OCI-LY1 (cell line): ENCODE results near the gene LZTFL1.

ENCODE experiments used
- H2AFZ ChIP-seq: fragments of 200-600 bp; sonication (generic), shearing (Covaris generic); 2 replicates; pipeline ENCODE4 v1.6.0; 2014; ENCODE audit warnings: antibody characterized with exemption, mild to moderate bottlenecking, low read length
- H3F3A ChIP-seq: fragments of 200-600 bp; sonication (generic), shearing (Covaris generic); 2 replicates; pipeline ENCODE4 v1.6.0; 2014; ENCODE audit warnings: mild to moderate bottlenecking, antibody characterized with exemption, low read length, moderate library complexity; ENCODE audit not compliant: insufficient read depth
- H3K27ac ChIP-seq: fragments of 200-600 bp; sonication (generic); 2 replicates; pipeline ENCODE4 v1.5.1; 2014; ENCODE audit warnings: low read length, mixed run types, mild to moderate bottlenecking, low read depth; ENCODE audit not compliant: poor library complexity, severe bottlenecking
- H3K27me3 ChIP-seq: fragments of 200-600 bp; sonication (generic); 2 replicates; pipeline ENCODE4 v1.6.0; 2014; ENCODE audit warnings: antibody characterized with exemption, mild to moderate bottlenecking, low read length, moderate library complexity; ENCODE audit not compliant: insufficient read depth
- H3K36me3 ChIP-seq: fragments of 200-600 bp; sonication (generic); 2 replicates; pipeline ENCODE4 v1.6.1; 2014; ENCODE audit warnings: mild to moderate bottlenecking, antibody characterized with exemption, low read length, moderate library complexity, mixed read lengths; ENCODE audit not compliant: insufficient read depth
- H3K4me1 ChIP-seq: fragments of 200-600 bp; sonication (generic); 2 replicates; pipeline ENCODE4 v1.5.1; 2014; ENCODE audit warnings: mild to moderate bottlenecking, low read length, moderate library complexity; ENCODE audit not compliant: insufficient read depth, severe bottlenecking
- H3K4me2 ChIP-seq: fragments of 200-600 bp; sonication (generic), shearing (Covaris generic); 2 replicates; pipeline ENCODE4 v1.6.1; 2014; ENCODE audit warnings: low read length
- H3K4me3 ChIP-seq: fragments of 200-600 bp; sonication (generic); 2 replicates; pipeline ENCODE4 v1.5.1; 2014; ENCODE audit warnings: low read length, low read depth, mild to moderate bottlenecking, mixed read lengths; ENCODE audit not compliant: poor library complexity, severe bottlenecking
- H3K79me2 ChIP-seq: fragments of 200-600 bp; shearing (Covaris generic); 2 replicates; pipeline ENCODE4 v1.6.1; 2016; ENCODE audit warnings: mixed run types, low read length, mixed read lengths; ENCODE audit not compliant: insufficient read depth
- H3K9ac ChIP-seq: fragments of 200-600 bp; sonication (generic), shearing (Covaris generic); 2 replicates; pipeline ENCODE4 v1.6.1; 2014; ENCODE audit warnings: mild to moderate bottlenecking, low read length, mixed read lengths
- H3K9me2 ChIP-seq: fragments of 200-600 bp; sonication (generic), shearing (Covaris generic); 2 replicates; pipeline ENCODE4 v1.6.1; 2014; ENCODE audit warnings: low read depth, mild to moderate bottlenecking, low read length, mixed read lengths
- H3K9me3 ChIP-seq: fragments of 200-600 bp; shearing (Covaris generic); 2 replicates; pipeline ENCODE4 v1.6.1; 2014; ENCODE audit warnings: low read length, mixed read lengths
- H4K20me1 ChIP-seq: fragments of 200-600 bp; sonication (generic), shearing (Covaris generic); 2 replicates; pipeline ENCODE4 v1.6.0; 2016; ENCODE audit warnings: mild to moderate bottlenecking, low read length; ENCODE audit not compliant: insufficient read depth
- CTCF ChIP-seq: fragments of 200-600 bp; sonication (generic), shearing (Covaris generic); IDR thresholded peaks from 2 replicates; pipeline ENCODE4 v1.5.1; 2017; ENCODE audit warnings: mild to moderate bottlenecking, antibody characterized with exemption, low read length, moderate library complexity, mixed read lengths
- EZH2 ChIP-seq: fragments of 200-600 bp; sonication (generic), shearing (Covaris generic); IDR thresholded peaks from 2 replicates; pipeline ENCODE4 v1.8.0; 2017; ENCODE audit warnings: borderline replicate concordance, mixed run types, mild to moderate bottlenecking, antibody characterized with exemption, low read length, moderate library complexity, mixed read lengths

The LZTFL1 gene

DNA sequence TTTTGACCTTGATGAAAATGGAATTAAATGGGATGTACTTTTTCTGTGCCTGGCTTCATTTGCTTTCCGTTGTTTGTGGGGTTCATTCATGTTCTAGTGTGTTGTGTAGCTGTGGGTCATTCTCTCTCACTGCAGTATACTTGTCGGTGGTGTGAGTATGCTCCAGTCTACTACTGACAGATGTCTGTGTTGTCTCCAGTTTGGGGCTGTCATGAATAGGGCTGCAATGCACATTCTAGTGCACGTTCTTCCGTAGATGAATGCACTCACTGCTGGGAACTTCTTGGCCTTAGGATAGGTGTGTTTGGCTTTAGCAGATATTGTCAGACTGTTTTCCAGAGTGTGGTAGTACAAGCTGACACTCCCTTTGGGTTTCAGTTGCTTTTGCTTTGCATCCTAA lies 43.9 kb downstream of the LZTFL1 start:
- H3K9me2 ChIP-seq = no peaks in the 10 kb centered on the region
- no peaks in the 10 kb centered on the region for H4K20me1 ChIP-seq
- no peak overlapping the region for H3K4me3 ChIP-seq
- no peak overlapping the region for H3K4me2 ChIP-seq
- H3K4me1 ChIP-seq = no peaks in the 10 kb centered on the region
- no peaks in the 10 kb centered on the region for H3K79me2 ChIP-seq
- H3K27me3 ChIP-seq = no peaks in the 10 kb centered on the region
- H3K36me3 ChIP-seq = no peaks in the 10 kb centered on the region
- H3K9me3 ChIP-seq = no peaks in the 10 kb centered on the region
- H2AFZ ChIP-seq = no peak overlapping the region
- no peak for TF ChIP-seq CTCF
- no peak for TF ChIP-seq EZH2
- no peak overlapping the region for H3K27ac ChIP-seq
- H3K9ac ChIP-seq = no peak overlapping the region
- H3F3A ChIP-seq = no peaks in the 10 kb centered on the region

DNA sequence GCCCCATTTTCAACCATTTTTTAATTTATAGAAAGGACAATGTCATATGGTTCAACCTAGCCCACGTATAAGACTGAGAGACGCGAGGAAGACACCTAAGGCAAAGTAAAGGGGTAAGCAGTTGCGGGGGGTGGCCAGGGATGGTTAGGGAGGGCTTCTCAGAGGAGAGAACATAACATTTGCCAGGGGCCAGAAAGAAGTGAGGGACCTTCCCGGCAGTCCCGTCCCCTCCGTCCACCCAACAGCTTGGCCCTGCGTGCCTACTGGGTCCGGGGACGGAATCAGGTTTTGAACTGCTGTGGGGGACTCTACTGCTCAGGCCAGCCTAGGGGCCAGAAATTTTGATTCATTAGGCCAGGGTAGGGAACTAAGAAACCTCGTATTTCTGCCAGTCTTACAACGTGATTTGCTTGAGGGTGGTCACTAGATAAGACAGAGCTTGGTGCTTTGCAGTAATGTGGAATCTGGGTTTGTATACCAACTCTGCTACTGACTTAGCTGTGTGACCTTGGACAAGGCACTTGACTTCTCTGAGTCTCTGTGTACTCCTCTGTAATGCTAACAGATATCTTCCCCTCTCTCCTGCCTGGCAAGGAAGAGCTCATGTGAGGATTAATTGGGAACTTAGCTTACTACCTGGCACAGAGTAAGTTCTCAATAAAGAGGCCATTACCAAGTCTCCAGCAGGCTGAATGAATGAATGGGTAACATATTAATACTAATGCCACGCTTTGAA lies 44.8 kb downstream of the LZTFL1 start:
- Histone ChIP-seq H3K36me3 (no peaks in the 10 kb centered on the region), H3K4me1 (no peaks in the 10 kb centered on the region), H3K79me2 (no peaks in the 10 kb centered on the region), H3K27me3 (no peaks in the 10 kb centered on the region), H3K9ac (no peak overlapping the region), H2AFZ (no peak overlapping the region), H3K9me3 (no peaks in the 10 kb centered on the region), H3K9me2 (no peaks in the 10 kb centered on the region), H3F3A (no peaks in the 10 kb centered on the region), H4K20me1 (no peaks in the 10 kb centered on the region), H3K4me2 (no peak overlapping the region), H3K27ac (no peak overlapping the region), H3K4me3 (no peak overlapping the region)
- TF ChIP-seq EZH2 (no peak), CTCF (no peak)

DNA sequence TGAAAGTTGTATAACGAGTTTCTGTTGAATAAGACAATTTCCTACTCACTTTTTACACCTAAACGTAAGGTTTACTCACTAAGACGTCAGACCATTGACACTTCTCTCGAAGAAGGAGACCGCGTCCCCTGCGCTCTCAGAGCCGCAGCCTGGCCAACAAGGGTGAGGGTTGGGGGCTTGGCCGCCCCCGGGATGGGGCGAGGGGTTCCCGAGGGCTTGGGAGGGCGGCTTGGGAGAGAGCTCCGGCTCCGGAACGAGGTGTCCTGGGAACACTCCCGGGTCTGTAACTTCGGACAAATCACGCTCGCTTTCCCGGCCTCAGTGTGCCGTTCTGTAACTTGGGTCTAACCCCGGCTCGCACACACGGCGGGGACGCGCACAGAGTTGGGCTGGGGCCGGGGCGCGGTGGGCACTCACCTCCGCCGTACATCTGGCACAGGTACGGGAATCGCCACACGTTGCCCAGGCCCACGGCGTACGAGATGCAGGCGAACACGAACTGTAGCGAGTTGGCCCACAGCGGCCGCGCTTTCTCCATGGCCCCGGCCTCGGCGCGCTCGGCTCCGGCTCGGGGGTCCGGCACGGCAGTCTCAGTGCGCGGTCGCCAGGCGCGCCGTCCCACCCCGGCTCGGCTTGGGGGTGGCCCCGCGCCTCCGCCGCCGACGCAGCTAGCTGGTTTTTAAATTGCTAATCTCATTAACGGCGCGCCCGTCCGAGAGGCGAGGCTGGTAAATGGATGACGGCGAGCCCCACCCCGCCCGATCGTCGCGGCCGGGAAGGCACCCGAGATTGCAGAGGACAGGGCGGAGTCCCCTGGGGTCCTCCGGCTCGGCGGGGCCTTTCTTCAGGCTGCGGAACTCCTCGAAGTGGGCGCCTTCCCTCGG lies 45.8 kb downstream of the LZTFL1 start, which contains the start of gene SLC6A20:
TSS of gene SLC6A20 (minus strand) at position 655 of the 884 bp plus-strand sequence. CDS start at position 538, 117 bp downstream.
- Histone ChIP-seq H3F3A (no peaks in the 10 kb centered on the region), H3K9ac (no peak within 1 kb of the TSS), H3K27ac (no peak within 1 kb of the TSS), H3K36me3 (no peaks in the 10 kb centered on the region), H3K4me3 (no peak within 1 kb of the TSS), H3K79me2 (no peaks in the 10 kb centered on the region), H2AFZ (no peak within 1 kb of the TSS), H3K9me2 (no peaks in the 10 kb centered on the region), H4K20me1 (no peaks in the 10 kb centered on the region), H3K4me1 (no peaks in the 10 kb centered on the region), H3K4me2 (no peak within 1 kb of the TSS; the same call in 1 of the 2 replicates), H3K27me3 (no peaks in the 10 kb centered on the region), H3K9me3 (no peaks in the 10 kb centered on the region)
- TF ChIP-seq CTCF = no peak
- no peak for TF ChIP-seq EZH2
